ENCODE results near the gene SYNGR1.
"Not testable (repeated sequence)": the region's sequence is repeated elsewhere in the genome, so short reads cannot be mapped to it uniquely, and the experiment has no call there.

The SYNGR1 gene

DNA sequence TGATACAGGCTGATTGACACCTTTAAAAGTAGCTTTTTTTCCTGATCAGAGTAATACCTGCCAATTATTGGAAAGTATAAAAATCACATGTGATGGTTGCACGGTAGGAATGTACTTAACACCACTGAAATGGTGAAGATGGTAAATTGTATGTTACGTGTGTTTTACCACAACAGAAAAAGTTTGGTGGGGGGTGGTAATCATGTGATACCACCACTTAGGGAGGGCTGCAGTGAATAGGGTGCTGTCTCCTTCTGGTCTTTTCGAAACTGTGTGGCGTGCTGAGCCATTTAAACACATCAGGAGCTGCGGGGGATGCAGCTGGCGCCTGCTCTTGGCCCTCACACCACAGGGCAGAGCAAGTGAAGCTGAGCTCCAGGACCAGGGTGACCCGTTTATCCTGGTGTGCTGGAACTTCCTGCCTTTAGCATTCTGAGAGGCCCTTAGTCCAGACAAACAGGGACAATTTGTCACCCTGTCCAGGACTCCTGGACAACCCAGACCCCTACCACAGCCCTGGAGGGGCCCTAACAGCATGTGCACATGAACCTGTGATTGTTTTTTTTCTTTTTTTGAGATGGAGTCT lies 2.6 kb downstream of the SYNGR1 start:
- no peak for DNase-seq

DNA sequence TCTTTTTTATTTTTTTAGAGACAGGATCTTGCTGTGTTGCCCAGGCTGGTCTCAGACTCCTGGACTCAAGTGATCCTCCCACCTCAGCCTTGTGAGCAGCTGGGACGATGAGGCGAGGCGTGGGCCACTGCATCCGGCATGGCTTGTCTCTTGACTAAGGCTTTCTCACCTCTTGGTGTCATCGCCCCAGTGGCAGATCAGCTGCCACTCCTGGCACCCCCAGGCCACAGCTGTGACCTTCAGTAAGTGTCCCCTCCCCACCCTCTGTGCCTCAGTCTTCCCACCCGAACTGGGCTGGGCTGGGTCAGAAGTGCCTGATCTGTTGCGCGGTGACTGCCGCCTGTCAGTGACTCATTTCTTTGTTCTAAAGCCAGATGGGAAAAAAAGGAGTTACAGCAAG lies 3.6 kb downstream of the SYNGR1 start:
- no peak for DNase-seq

DNA sequence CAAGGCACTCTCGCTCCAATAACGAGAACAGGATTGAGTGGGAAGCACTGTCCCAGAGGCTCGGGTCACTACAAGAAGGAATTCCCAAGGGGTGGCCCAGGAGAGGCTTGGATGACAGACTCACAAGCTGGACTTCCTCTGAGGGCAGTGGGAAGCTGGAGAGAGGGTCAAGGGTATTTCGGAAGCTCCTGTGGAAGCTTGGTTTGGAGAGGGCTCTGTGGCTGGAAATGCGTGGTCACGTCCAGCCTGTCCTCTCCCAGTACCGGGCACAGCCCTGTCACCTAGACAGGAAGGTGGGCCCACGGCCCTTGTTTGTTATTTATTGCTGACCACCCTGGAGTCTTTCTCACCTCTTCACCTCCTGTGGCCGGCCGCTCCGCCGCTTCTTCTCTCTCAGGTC lies 5.3 kb downstream of the SYNGR1 start:
- no peak for DNase-seq

DNA sequence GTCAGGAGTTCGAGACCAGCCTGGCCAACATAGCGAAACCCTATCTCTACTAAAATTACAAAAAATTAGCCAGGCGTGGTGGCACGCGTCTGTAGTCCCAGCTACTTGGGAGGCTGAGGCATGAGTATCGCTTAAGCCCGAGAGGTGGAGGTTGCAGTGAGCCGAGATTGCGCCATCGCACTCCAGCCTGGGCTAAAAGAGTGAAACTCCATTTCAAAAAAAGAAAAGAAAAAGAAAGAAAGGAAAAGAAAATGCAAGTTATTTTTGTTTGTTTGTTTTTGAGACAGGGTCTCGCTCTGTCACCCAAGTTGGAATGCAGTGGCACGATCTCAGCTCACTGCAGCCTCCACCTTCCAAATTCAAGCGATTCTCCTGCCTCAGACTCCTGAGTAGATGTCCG lies 6.0 kb downstream of the SYNGR1 start:
- not testable (repeated sequence) for DNase-seq

DNA sequence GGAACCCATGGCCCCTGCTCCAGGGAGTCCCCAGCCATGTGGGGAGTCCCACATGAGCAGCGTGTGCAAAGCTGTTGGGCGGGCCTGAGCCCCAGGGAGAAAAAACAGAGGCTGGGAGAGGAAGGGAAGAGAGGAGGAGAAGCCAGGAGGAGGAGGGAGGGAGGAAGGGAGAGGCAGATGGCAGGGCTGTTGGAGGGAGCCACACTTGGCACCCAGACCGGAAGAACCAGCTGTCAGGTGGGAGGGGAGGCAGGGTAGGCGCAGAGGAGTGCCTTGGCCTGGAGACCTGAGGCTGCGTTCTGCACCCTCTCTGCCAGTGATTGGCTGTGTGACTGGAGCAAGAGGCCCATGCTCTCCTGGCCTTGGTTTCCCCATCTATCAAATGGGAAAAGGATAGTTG lies 6.7 kb downstream of the SYNGR1 start:
- DNase-seq, result no peak

DNA sequence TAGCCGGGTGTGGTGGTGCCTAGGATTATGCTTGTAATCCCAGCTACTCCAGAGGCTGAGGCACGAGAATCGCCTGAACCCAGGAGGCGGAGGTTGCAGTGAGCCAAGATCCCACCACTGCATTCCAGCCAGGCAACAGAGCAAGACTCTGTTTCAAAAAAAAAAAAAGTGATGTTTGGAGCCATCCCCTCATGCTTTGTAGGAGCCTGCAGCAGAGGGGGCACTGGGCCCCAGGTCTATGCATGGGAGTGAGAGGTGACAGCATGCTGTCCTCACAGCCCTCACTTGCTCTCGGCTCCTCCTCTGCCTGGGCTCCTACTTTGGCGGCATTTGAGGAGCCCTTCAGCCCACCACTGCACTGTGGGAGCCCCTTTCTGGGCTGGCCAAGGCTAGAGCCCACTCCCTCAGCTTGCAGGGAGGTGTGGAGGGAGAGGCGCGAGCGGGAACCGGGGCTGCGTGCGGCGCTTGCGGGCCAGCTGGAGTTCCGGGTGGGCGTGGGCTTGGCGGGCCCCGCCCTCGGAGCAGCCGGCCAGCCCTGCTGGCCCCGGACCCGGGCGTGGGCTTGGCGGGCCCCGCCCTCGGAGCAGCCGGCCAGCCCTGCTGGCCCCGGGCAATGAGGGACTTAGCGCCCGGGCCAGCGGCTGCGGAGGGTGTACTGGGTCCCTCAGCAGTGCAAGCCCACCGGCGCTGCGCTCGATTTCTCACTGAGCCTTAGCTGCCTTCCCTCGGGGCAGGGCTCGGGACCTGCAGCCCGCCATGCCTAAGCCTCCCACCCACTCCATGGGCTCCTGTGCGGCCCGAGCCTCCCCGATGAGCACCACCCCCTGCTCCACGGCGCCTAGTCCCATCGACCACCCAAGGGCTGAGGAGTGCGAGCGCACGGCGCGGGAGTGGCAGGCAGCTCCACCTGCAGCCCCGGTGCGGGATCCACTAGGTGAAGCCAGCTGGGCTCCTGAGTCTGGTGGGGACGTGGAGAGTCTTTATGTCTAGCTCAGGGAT lies 7.6 kb downstream of the SYNGR1 start:
- DNase-seq, result not testable (repeated sequence)

DNA sequence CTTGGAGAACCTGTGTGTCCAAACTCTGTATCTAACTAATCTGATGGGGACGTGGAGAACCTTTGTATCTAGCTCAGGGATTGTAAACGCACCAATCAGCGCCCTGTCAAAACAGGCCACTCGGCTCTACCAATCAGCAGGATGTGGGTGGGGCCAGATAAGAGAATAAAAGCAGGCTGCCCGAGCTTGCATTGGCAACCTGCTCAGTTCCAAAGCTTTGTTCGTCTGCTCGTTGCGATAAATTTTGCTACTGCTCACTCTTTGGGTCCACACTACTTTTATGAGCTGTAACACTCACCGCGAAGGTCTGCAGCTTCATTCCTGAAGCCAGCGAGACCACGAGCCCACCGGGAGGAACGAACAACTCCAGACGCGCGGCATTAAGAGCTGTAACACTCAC lies 8.4 kb downstream of the SYNGR1 start:
- not testable (repeated sequence) for DNase-seq

DNA sequence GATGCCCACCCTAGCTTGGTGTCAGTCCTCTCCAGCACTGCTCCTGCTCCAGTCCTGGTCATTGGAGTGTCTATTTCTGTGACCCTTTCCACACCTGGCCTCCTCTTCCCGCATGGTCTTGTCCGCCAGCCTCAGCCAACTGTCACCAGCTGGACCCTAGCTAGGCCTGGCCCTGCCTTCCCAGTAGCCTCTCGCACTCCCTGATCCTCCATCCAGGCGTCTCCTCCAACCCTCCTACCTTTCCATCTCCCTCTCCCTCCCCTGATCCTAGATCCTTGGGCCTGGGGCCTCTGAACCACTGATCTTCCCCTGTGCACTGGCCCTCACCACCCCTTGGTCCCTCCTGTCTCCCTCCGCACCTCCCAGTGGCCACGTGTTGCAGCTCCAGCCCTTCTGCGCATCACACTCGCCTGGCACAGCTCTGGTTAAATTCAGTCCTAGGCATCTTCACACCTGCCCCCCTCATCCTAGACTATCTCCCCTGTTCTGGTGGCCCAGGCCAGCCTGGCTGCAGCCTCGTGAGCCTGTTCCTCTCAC lies 9.9 kb downstream of the SYNGR1 start:
- no peak for DNase-seq

DNA sequence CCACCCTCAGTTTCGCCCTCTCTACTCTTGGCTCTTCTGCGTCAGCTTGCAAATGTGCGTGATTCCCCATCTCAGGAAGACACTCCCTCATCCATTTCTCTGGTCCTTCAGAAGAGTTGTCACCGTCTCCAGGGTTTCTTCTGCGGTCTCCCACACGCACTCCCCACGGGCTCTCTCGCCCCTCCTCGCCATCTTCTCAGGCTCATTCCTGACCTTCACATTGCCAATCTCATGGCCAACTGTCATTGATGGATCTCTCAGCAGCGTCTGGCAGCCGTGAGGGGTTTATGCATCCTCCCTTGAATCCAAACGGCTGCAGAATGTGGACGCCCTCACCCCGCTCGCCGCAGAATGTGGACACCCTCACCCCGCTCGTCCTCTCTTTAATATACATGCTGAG lies 10.5 kb downstream of the SYNGR1 start:
- DNase-seq, result no peak

DNA sequence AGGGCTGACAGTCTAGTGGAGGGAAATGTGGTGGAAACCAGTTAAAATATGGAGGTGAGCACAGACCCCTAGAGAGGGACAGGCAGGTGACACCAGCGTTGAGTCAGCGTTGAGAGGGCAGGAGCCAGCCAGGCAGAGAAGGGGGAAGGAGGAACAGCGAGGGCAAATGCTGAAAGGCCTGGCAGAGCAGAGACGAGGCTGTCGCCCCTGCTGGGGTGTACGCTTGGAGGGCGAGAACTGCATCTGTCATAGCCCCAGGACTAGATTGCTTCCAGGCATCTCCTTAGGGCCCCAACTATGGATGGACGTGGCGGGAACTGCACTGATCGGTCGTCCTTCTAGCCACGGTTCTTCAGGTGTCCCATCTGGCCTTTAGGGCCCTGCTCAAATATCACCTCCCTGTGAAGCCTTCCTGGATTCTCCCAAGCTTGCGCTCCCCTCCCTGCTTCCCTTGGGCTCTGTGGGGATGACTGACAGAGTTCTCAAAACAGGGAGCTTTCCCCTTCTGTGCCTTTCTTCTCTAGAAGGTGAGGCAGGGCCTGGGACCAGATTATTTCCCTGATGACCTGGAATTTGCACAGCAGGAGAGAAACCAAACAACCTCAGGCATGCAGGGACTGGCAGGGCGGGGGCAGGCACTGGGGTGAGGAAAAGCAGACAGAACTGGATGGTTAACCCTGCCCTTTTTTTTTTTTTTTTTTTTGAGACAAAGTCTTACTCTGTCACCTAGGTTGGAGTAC lies 11.1 kb downstream of the SYNGR1 start:
- no peak for DNase-seq

DNA sequence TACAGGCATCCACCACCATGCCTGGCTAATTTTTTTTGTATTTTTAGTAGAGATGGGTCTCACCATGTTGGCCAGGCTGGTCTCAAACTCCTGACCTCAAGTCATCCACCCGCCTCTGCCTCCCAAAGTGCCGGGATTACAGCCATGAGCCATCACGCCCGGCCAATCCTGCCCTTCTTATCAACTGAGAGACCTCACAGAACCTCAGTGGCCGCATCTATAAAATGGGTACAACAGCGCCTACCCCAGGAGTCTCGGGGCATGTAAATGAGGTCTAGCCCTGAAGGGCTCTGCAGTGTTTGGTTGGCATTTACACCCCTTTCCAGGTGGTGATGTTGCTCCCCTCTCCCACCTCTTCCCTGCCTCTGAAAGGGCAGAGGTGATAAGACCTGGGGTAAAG lies 11.7 kb downstream of the SYNGR1 start:
- DNase-seq, result no peak

DNA sequence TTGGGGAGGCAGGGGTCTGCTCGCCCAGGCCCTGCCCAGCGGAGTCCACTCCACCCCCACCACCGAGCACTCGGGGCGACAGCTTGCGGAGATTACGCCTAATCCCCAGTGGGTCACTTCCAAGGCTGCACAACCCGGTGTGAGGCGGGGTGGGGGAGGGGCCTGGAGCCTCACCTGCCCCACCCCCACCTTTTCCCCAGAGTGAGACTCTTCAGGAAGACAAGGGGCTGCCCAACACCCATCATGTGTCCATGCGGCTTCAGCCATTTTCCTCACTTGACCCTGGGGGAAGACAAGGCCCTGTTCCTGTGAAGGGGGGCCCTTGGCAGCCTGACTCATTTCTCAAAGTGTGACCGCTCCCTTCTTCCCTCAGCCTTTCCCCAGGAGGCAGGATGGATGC lies 12.5 kb downstream of the SYNGR1 start:
- DNase-seq, result no peak

DNA sequence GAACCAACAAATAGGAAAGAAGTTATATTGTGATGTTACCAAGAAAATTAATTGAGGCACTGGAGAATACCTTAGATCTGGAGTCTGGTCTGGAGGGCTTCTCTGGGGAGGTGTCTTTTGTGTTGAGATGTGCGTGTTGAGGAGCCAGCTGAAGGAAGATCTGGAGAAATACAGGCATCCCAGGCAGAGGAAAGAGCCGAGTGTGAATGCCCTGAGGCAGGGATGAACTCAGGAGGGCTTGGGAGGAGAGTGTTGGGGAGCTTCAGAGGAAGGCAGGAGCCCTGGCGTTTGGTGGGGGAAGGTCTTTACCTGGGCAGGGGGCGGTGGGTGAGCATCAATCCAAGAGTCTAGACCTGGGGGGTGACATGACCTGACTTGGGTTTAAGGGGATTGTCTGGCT lies 13.1 kb downstream of the SYNGR1 start:
- DNase-seq, result no peak

DNA sequence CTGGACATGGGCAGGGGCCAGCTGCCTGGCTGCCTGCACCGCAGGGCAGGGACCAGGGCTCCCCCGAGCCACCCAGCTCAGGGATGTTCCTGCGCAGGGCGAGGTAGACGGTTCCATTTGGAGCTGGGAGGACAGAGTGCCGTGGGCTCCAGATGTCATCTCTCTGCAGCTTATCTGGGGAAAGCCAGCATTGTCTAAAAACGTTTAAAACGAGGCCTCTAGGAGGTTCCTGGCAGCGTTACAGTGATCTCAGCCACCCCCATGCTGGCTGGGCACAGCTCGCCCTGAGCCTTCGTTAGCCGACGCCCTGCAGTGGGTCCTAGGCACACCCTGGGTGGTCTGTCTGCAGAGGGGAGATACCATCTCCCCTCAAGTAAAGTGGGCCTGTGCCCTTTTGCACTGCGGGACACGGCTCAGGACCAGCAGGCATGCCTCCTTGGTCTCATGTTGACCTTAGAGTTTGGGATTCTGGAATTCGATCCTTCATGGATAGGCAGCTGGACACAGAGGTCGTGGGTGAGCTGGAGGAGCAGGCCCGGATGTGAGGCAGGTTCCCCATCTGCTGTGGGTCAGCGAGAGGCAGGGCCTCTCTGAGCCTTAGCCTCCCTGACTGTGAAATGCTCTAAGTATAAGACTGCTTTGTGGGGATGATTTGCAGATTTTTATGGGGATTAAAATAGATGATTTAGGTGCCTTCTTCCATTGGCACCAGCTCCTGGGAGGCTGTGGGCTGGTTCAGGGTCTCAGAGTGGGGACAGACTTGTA lies 14.1 kb downstream of the SYNGR1 start:
- DNase-seq, result no peak

DNA sequence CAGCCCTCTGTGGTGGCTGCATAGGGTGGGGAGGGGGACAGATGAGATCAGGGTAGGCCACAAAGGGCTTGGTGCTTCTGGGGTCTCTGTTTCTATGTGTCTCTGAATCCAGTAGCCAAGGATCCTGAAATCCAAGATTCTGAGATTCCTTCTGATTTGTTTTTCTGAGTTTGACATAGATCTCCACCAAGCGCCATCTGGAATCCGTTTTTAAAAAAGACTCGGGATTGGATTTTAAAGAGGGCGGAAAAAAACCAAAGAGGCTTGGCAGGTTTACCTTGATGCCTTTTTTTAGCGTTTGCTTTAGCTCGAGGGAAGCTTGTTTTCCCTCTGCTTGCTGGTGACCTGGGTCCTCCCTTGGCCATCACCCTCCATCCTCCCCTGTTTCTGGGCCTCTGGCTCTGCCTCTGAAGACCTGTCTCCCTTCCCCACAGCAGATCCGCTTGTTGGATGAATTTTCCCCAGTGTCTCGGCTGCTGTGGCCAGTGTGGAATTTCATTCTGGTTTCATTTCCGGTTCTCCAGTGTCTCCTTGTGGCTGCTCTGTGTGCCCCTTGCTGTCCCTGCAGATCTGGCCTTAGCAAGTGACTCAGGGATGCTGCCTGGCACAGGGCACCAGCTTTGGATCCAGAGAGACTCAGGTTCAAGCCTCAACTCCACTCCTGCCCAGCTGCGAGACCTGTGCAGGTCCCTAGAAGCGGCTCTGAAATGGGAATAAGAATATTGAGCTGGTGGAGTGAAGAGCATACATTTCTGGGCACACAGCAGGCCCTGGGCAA lies 15.1 kb downstream of the SYNGR1 start:
- DNase-seq, result no peak

DNA sequence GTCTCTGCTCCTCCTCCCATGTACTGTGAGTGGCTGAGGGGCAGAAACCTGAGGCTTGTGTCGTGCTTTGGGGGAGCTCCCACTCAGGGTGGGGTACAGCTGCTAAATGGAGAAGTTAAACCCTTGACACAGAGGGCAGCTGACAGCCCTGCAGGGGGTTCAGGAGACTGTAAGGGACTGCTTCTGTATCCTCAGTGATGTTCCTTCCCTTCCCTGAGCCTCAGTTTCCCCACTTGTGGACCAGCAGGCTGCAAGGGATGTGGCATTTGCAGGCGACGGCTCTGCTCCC lies 15.6 kb downstream of the SYNGR1 start:
- no peak for DNase-seq

DNA sequence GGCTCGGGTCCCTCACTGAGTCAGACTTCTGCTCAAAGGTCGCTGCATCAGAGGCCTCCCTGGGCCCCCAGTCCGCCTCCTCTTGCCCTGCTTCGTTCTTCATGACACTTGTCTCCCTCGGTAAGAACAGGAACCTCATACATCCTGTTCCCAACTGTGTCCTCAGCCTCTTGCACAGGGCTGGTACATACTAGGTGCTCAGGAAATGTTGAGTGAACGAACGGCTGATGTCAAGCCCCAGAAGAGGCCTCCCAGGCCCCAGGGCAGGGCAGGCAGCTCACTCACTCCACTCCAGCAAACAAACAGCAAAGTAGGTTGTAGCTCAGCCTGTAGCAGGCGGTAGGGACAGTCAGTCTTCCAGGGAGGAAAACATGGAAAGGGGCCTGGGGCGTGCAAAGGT lies 17.2 kb downstream of the SYNGR1 start:
- no peak for DNase-seq

DNA sequence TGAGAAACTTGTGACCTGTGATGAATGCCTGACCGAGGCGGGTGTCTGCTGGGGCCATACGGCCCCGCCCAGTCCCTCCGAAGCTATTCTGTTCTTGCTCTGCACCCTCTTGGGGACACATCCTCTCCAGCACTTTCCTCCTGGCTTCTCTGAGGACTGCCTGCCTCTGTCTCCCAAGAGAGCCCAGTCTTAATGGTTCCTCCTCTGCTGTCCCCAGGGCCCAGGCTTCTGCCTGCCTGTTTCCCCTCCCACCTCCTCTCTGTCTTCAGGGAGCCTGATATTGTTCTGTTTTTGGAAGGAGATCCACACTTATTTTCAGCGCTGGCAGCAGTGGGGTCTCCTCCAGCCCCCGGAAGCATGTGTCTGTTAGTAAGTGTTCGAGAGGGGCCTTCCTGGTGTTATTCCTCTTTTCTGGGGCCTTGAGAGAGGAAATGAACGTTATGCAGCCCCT lies 18.7 kb downstream of the SYNGR1 start:
- DNase-seq, result no peak

DNA sequence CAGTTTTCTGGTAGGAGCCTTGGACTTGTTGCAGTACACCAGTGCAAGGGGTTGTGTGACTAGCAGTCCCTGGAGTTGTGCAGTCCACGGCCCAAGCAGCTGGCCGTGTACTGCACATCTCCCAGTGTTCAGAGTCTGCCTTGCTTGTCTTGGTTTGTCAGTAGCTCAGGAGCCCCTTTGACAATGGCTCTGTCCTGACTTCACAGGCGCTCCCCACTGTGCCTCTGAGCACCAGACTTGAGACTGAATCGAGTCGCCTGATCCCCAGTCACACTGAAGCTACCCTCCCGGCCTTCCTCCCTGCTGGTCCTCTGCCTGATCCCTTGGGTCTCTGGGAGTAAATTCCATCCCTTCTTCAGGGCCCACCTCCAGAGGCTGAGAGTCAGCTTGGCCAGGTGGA lies 19.4 kb downstream of the SYNGR1 start:
- no peak for DNase-seq

DNA sequence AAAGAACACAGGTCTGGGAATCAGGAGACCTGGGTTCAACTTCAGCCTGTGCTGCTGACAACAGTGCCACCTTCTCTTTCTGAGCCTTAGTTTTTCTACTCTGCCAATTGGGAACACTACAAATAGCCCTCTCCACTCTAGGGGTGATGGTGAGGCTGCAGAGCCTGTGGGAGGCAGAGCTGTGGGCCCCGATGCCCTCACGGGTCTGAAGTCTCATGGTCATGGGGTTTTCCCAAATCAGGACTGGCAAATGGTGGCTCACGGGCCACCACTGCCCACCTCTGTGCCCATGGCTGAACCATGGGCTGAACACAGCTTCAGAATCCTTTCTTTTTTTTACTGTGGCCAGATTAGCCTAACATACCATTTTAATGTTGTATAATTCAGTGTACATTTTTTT lies 19.8 kb downstream of the SYNGR1 start:
- no peak for DNase-seq

DNA sequence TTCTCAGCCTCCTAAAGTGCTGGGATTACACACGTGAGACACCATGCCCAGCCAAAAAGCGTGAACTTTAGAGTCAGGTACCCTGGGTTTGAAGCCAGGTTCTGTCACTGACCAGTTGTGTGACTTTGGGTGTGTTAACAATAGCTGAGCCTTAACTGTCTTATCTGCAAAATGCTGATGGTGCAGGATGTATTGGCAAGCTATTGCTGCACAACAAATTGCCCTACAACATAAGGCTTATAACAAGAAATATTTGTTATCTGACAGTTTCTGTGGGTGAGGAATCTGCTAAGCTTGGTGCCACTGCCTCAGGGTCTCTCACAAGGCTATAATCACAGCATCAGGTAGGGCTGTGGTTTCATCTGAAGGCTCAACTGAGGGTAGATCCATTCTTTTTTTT lies 21.9 kb downstream of the SYNGR1 start:
- no peak for DNase-seq

DNA sequence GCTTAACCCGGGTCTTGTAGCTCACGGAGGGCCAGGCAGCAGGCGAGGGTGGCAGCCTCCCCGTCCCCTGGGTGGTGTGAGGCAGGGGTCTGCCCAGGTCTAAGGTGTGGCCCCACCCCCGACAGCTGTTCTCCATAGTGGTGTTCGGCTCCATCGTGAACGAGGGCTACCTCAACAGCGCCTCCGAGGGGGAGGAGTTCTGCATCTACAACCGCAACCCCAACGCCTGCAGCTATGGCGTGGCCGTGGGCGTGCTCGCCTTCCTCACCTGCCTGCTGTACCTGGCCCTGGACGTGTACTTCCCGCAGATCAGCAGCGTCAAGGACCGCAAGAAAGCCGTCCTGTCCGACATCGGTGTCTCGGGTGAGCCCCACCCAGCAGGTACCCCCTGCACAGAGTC lies 24.4 kb downstream of the SYNGR1 start:
- DNase-seq, result no peak

Data from activated naive CD4-positive, alpha-beta T cell treated with Interleukin-2 at 50 U/mL for 16 hours (primary cell).